Jurkat, Clone E6-1 (cell line): ENCODE measurements around the gene PPP1R37.

Source experiments
- DNase-seq: peaks from one replicate; pipeline ENCODE4 v3.0.0-alpha.2; 2011; ENCODE audit warnings: low read depth, low spot score
- H3K4me3 ChIP-seq: 2 replicates; pipeline ENCODE4 v1.5.1; 2011; ENCODE audit warnings: mild to moderate bottlenecking, low read length, control low read depth, moderate library complexity

The PPP1R37 gene

DNA sequence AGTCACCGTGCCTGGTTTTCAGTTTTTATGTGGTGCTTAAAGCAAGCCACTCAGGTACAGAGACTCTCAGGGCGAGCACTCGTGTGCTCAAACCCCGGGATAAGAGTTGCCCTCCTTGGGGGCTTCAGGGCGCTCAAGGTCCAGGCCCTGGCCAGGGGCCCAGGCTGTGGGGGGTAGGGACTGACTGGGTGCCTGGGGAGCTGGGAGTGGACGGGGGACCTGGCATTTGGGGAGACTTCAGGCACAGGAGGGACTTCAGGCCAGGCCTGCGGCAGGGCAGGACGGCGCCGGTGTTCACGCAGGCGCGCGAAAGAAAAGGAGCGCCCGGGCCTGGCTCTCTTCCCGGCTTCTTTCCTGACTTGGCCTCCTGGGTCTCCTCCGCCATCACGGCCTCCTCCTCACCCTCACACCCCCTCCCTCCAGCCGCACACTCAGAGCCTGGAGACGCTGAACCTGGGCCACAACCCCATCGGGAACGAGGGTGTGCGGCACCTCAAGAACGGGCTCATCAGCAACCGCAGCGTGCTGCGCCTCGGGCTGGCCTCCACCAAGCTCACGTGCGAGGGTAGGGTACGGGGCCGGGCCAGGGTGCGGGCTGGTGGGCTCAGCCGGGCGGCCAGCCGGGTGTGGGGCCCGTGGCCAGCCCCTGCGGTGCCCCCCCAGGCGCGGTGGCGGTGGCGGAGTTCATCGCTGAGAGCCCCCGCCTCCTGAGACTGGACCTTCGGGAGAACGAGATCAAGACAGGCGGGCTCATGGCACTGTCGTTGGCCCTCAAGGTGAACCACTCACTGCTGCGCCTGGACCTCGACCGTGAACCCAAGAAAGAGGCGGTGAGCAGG, 51.7 kb downstream of the PPP1R37 start:
- no peak overlapping the region for H3K4me3 ChIP-seq
- DNase-seq: no peak

DNA sequence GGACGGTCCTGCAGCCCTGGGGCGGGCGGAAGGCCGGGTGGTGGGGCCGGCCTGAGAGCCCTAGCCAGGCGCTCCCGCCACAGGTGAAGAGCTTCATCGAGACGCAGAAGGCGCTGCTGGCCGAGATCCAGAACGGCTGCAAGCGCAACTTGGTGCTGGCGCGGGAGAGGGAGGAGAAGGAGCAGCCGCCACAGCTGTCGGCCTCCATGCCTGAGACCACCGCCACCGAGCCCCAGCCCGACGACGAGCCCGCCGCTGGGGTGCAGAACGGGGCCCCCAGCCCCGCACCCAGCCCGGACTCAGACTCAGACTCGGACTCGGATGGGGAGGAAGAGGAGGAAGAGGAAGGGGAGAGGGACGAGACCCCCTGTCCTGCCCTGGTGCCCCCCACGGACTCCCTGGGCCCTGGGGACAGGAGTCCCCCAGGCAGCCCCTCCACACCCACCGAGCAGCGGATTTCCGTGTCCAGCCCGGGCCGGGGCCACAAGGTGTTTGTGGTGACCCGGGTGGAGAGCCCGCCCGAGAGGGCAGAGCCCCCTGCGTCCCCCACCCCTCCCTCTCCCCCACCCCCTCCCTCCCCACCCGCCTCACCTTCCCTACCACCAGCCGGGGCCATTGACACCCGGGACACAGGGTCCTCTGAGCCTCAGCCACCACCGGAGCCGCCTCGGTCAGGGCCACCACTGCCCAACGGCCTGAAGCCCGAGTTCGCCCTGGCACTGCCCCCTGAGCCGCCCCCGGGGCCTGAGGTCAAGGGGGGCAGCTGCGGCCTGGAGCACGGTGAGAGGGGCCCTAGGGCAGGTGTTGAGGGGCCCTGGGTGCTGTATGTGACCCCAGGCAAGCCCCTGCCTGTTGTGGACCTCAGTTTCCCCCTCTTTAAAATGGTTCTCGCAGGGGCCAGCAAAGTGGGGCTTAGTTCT, 52.6 kb downstream of the PPP1R37 start:
- no peak for DNase-seq
- no peak overlapping the region for H3K4me3 ChIP-seq

DNA sequence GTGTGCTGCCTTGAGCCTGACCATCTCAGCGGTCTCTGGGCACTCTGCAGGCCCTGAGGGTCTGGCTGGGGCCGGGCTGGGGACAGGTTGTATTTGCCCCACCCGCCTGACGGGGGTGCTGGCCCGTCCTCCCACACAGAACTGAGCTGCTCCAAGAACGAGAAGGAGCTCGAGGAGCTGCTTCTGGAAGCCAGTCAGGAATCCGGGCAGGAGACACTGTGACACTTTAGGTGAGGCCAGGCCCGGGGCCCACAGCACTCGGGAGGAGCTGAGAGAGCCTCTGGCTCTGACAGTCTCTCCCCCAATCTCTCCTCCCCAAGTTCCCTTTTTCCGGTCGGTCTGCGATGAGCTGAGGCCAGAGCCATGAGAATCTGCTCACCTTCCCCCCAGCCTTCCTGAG, 53.3 kb downstream of the PPP1R37 start:
- no peak overlapping the region for H3K4me3 ChIP-seq
- no peak for DNase-seq

DNA sequence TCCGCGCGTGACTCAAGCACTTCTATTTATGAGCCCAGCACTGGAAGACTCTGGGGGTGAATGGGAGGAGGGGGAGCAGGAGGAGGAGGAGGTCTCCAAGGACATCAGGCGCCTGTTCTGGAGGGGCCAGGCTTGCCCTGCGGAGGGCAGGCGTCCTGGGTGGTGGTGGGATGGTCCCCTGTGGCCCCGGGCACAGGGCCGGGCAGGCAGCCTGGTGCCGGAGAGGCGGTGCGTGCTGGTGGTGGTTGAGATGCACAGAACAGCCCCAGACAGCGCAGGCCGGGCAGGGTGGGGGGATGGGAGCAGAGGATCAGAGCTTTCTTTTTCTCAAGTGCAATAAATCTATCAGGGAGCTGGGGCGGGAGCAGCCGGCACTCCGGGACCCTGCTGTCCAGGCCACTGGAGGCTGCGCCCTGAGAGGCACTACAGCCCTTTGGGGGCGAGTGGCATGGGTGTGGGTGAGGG, 53.8 kb downstream of the PPP1R37 start:
- H3K4me3 ChIP-seq: no peak overlapping the region
- no peak for DNase-seq

DNA sequence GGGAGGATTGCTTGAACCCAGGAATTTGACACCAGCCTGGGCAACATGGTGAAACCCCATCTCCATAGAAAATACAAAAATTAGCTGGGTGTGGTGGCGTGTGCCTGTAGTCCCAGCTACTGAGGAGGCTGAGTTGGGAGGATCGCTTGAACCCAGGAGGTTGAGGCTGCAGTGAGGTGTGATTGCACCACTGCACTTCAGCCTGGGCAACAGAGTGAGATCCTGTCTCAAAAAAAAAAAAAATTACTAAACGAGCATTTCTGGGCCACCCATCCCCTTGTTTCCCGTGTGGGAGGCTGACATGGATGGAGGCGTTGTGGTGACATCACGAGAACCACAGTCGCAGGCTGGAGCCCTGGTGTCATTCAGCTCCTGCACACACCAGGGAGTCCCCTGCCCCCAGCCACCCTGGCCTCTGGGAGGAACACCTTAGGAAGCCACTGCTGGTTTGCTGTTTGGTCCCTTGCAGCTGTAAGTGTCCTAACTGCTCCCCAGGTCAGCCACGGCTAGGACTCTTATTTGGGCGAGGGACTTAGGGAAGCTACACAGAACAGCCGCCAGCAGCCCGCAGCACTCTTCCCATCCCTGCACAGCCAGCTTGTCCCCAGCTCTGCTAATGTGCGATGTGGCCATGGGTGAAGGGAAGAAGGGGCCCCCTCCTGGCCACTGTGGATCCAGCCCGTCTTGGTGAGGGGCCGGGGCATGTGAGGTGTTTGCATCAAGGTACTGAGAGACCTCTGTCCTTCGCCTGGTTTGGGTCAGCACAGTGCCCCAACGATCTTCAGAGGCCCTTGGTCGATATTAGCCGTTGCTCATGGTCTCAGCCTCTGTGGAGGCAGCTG, 55.1 kb downstream of the PPP1R37 start:
- no peak overlapping the region for H3K4me3 ChIP-seq
- DNase-seq: no peak

DNA sequence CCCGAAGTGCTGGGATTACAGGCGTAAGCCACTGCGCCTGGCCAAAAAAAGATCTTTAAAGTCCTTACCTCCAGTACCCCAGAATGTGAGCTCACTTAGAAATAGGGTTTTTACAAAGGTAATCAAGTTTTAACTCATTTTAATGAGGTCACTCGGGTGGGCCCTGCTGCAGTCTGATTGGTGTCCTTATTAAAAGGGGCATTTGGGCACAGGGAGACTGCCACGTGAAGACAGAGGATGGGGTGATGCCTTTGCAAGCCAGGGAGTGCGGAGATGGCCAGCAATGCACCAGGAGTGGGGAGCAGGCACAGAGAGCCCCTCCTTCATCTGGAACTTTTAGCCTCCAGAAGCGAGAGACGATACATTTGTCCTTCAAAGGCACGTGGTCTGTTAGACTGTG, 56.1 kb downstream of the PPP1R37 start:
- no peak for DNase-seq
- no peak overlapping the region for H3K4me3 ChIP-seq

DNA sequence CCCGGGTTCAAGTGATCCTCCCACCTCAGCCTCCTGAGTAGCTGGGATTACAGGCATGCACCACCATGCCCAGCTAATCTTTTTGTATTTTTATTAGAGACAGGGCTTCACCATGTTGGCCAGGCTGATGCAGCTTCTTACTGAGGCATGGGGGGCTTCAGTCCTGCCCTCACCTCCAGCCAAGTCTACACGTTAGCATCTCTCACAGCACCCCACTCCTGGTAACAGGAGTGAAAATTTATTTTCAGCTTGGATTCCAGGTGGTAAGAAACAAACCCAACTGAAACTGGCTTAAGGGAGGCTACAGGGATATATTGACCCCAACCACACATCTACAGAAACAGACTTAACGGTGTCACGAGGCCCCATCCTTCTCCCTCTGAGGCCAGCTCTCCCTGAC, 57.2 kb downstream of the PPP1R37 start:
- no peak for DNase-seq
- no peak overlapping the region for H3K4me3 ChIP-seq

DNA sequence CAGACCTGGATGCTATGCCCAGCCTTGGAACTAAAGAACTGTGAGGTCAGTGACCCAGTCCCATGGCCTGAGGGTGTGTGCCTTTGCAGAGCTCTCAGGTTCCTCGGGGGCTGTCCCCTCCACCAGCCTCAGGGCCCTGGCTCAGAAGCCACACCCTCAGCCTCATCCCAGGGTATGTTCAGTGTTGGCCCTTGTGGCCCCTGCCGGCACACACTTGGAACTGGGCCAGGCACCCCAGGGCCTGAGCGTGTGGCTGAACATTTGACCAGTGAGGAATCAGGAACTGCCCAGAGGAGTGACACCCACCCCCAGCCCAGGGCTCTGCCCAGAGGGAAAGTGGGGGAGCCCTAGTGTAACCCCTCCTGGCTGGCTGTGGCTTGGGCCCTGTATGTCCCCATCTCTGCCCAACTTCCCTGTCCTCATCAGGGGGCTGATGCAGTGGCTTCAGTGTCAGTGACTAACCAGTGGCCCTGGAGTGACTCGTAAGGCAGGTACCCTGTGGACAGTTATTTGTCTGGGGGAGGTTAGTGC, 57.8 kb downstream of the PPP1R37 start:
- H3K4me3 ChIP-seq: no peak overlapping the region
- DNase-seq: no peak

DNA sequence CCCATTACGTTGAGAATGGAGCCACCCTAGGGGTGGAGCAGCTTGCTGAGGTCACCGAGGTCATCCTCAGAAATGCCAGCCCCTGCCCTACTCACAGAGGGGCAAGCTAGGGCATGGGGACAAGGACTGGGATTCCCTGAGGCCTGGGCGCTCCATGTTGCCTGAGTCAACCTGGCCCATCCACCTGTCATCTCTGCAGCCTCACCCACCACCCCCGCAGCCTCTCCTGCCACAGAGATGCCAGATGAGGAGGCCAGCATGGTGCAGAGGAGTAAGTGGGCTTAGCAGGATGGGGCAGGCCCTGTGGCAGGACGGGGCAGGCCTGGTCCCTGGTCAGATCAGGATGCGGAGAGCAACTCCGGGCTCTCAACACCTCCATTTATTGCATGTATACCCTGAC, 58.3 kb downstream of the PPP1R37 start:
- no peak overlapping the region for H3K4me3 ChIP-seq
- DNase-seq: no peak

DNA sequence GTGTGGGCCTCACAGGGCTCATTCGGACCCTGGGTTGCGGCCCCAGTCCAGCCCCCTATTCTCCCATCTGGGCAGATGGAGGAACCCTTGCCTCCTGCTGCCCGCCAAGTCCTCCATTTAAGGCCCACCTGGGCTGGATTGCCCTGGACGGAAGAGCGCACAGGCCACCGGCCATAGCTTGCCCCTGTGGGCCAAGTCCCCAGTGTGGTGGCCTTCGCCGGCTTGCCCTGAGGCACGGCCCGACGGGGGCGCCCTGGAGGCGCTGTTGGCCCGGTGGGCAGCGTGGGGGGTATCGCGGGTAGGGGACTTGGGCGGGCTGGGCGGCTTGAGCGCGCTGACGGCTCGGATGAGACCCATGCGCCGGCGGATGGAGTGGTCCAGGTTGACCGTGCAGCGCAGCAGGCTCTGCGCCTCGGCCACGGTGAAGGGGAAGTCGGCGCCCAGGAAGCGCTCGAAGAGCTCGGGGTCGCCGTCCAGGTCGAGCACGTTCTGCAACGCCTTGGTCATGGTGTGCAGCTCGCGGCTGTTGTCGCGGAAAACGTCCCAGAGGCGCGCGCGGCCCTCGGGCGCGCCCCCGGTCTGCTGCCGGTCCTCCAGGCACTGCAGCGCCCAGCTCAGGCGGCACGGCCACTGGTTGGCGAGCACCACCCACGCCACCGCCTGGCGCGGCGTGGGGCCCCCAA, 59.0 kb downstream of the PPP1R37 start:
- no peak overlapping the region for H3K4me3 ChIP-seq
- no peak for DNase-seq

DNA sequence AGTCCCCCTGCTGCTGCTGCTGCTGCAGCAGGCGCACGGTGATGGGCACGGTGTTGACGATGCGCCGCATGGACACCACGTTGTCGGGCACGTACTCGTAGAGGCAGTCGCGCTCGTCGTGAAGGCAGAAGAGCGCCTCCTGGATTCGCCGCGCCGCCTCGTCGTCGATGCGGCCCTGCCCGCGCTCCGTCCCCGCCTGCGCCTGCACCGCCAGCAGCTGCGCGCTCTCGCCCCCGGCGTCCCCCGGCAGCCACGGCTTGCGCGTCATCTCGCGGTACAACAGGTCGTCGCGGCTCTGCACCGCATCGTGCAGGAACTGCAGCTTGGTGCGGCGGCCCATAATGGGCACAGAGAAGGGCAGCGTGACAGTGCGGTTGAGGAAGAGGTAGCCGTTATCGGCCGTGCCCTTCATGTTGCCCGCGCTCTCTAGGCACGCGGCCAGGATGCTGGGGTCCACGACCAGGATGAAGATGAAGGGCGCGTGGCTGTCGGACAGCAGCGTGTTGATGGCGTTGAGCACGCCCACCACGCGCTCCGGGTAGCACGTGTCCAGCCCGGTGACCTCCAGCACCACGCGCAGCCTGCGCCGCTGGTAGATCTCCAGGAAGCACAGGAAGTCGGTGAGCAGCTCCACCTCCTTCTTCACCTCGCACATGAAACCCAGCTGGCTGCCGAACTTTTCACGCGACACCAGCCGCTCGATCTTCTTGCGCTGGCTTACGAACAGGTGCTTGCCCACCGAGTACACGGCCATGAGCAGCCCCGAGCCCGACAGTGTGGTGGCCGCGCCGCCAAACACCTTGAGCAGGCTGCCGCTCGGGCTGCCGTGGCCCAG, 59.7 kb downstream of the PPP1R37 start:
- DNase-seq: no peak
- no peak overlapping the region for H3K4me3 ChIP-seq

DNA sequence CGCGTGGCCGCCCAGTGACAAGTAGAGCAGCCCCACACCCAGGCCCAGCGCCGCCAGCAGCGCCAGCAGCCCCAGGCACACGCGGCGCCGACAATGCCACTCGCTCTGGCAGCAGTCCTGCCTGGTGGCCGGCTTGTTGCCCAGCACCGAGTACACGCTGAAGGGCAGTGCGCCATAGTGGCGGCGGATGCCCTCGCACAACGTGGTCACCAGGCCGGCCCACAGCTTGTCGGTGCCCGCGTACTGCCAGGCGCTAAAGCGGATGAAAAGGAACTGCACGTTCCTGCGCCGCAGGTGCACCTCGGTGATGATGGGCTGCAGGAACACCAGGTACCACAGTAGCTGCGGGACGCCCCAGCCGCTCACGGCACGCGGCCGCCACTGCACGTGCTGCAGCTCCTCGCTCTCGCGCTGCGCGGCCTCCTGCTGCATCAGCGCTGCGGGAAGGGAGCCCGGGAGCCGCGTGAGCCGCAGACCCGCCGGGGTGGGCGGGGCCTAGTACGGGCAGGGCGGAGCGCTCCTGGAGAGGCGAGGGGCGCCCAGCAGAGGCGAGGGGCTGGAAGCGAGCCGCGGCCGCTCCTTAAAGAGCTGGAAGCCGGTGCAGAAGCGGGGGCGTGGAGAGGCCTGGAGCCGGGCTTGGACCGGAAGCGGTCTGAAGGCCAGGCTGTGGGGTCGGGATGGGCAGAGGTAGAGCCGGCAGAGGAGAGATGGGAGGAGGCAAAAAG, 60.5 kb downstream of the PPP1R37 start:
- no peak for DNase-seq
- H3K4me3 ChIP-seq: no peak overlapping the region

DNA sequence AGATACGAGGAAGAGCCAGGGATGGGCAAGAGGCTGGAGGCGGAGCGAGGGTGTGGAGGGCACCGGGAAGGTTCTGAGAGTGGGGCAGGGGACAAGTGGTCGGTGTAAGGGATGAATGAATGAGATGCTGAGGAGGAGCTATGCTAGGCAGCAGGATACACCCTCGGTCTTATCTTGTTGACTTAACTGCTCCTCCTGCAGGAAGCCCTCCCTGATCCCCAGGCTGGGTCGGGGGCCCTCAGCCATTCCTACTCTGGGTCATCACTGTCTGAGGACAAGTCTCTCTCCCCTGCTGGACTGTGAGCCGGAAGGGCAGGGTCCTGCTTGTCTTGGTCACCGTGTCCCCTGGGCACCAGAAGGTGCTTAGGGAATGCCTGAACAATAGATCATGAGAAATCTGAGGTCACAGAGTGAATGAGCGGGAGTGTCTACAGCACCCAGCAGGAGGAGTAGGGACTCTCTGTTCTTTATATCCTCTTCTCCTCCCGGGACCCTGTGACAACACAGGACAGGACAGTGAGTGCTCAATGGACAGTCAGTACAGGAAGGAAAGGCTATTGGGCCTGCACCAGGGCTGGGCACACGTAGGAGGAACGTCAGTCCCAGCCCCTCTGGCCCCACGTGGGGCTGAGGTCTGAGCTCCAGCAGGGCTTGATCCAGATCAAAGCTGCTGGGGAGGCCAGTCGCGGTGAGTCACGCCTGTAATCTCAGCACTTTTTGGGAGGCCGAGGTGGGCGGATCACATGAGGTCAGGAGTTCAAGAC, 61.3 kb downstream of the PPP1R37 start:
- DNase-seq: no peak
- H3K4me3 ChIP-seq: no peak overlapping the region

DNA sequence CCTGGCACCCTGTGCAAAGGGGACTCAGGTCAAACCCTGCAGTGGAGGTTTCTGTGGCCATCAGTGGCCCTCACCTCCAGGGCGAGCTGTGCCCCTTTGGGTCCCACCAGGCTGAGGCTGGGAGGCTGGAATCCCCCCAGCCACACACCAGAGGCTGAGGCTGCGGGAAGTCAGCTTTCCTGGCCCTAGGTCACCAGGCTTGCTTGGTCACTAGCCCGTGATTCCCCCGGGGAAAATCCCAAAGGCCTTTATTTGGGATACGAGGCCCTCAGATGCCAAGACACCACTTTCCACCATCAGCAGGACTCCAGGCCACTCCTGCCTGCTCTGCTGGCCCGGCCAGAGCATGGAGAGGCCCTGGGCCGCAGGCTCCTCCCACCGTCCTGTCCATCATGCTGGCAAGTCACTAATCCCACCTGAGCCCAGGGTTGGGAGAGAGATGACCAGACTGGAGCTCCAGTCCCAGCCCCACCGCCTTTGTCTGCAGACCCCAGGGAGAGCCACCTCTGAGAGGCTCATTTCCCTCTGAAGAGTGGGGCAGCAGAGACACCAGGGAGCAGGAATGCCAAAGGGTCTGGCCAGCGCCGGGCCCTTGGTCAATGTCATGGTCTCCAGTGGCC, 63.1 kb downstream of the PPP1R37 start:
- no peak for DNase-seq
- H3K4me3 ChIP-seq: no peak overlapping the region

DNA sequence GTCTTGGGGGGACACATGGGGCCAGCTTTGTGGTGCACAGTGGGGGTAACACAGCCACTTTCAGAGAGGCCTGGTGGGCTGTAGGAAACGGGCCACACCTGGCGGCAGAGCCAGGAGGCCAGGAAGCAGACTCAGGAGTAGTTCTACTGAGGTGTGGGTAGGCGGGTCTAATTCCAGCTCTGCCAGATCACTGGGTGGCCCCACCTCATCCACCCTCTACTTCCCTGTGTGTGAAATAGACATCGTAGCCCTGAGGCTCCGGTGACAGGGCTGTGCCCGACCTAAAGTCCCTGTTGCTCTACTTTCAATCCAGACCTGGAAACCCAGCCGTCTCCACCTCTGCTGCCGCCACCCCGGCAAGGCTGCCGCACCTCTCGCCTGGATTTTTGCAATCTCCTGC, 63.8 kb downstream of the PPP1R37 start:
- H3K4me3 ChIP-seq: no peak overlapping the region
- DNase-seq: no peak
